Loucy (cell line): Measurements from ENCODE around the gene WDR87.

ENCODE experiments used
- EZH2phosphoT487 ChIP-seq: fragments of 200-600 bp; IDR thresholded peaks from 2 replicates; pipeline ENCODE4 v1.6.1; 2018; ENCODE audit warnings: antibody characterized with exemption, mild to moderate bottlenecking, moderate library complexity, borderline replicate concordance
- TF ChIP-seq, protein P1 (sequence below): fragments of 200-600 bp; sonication (generic); conservative IDR thresholded peaks from 2 replicates; pipeline ENCODE4 v1.5.1; 2014; ENCODE audit warnings: mild to moderate bottlenecking, antibody characterized with exemption, low read length

DNA sequence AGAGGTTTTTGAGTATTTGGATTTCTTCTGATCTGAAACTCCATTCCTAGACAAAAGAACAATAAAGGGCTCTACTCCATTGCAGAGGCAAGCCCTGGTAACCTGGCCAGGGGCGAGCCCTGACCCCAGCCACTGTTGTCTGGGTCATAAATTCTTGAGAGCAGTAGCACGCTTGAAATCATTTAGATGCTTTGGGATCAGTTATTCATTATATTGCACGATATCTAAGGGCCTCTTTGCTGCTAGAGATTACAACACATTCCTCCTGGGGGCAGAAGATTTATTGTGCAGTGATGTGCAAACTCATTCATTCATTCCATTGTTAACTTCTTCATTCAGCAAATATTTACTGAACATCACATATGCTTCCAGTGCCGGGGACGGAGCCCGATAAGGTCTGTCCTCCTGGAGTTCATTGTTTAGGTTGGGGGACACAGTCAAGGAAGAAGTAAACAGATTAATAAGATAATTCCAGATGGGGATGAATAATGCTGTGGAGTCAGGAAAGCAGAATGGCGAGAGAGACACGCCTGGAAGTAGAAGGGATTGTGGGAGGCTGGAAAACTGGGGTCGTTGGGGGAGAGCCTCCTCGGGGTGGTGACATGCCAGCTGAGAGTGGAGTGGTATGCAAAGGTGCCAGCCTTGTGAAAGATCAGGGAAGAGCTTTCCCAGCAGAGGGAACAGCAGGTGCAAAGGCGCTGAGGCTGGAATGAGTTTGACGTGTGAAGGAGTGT, 35.6 kb upstream of the WDR87 start:
- TF ChIP-seq, protein P1, sequence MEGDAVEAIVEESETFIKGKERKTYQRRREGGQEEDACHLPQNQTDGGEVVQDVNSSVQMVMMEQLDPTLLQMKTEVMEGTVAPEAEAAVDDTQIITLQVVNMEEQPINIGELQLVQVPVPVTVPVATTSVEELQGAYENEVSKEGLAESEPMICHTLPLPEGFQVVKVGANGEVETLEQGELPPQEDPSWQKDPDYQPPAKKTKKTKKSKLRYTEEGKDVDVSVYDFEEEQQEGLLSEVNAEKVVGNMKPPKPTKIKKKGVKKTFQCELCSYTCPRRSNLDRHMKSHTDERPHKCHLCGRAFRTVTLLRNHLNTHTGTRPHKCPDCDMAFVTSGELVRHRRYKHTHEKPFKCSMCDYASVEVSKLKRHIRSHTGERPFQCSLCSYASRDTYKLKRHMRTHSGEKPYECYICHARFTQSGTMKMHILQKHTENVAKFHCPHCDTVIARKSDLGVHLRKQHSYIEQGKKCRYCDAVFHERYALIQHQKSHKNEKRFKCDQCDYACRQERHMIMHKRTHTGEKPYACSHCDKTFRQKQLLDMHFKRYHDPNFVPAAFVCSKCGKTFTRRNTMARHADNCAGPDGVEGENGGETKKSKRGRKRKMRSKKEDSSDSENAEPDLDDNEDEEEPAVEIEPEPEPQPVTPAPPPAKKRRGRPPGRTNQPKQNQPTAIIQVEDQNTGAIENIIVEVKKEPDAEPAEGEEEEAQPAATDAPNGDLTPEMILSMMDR, result no peak
- TF ChIP-seq EZH2phosphoT487, result no peak
